B cell (primary cell): ENCODE results near the gene MAN1A1. TPM values are rescaled to one million over a fixed set of nuclear protein-coding genes. Genes with fewer than 3 reads are reported as not detected.

Source experiments
- ATAC-seq: fragments of 200-7000 bp; cut with Tn5 transposase; one replicate; pipeline ENCODE4 v1.10.0; 2021; ENCODE audit warnings: low read depth, mild to moderate bottlenecking, moderate number of reproducible peaks, moderate library complexity
- CTCF ChIA-PET: fragments of 350-600 bp; sonication (Branson Sonifier 250); formaldehyde crosslinking; loops from one replicate; lab custom pipeline; 2021; ENCODE audit warnings: antibody characterized with exemption, inconsistent platforms; lab: Charles Lee
- POLR2A ChIA-PET: fragments of 350-600 bp; sonication (Branson Sonifier 250); formaldehyde crosslinking; loops from one replicate; lab custom pipeline; 2021; ENCODE audit warnings: antibody characterized with exemption; lab: Charles Lee
- DNase-seq: peaks from one replicate; pipeline ENCODE4 v3.0.0; 2013
- H2AFZ ChIP-seq: 2 replicates; pipeline ENCODE4 v1.6.1; 2012; ENCODE audit warnings: mild to moderate bottlenecking, low read depth, low read length; ENCODE audit not compliant: insufficient read depth, poor library complexity, severe bottlenecking
- H3K27ac ChIP-seq, 2 donors: 1 replicate in 1 of 2; 2 replicates in 1 of 2; pipeline ENCODE4 v1.5.1; 2012 to 2013; ENCODE audit warnings: low read length in 2 of 2, mild to moderate bottlenecking in 2 of 2, moderate library complexity in 1 of 2
- H3K27me3 ChIP-seq, 4 experiments: fragments of 200-600 bp in 1 of 4; sonication (generic) in 1 of 4; replicated peaks in 1 of 4; 1 replicate in 2 of 4; 2 replicates in 2 of 4; pipeline versions ENCODE4 v1.6.1 to v1.7.0; 2013 to 2016; ENCODE audit warnings: low read length in 3 of 4, mild to moderate bottlenecking in 2 of 4, mixed read lengths in 1 of 4, moderate library complexity in 1 of 4; ENCODE audit not compliant: insufficient read depth in 4 of 4, control insufficient read depth in 3 of 4; ENCODE audit errors: control extremely low read depth in 1 of 4
- H3K36me3 ChIP-seq, 2 experiments: replicated peaks in 1 of 2; 1 replicate in 1 of 2; 2 replicates in 1 of 2; pipeline versions ENCODE4 v1.6.1 to v1.7.1; 2013; ENCODE audit warnings: low read length in 1 of 2; ENCODE audit not compliant: insufficient read depth in 2 of 2, control insufficient read depth in 1 of 2; ENCODE audit errors: control extremely low read depth in 1 of 2, extremely low read depth in 1 of 2
- H3K4me1 ChIP-seq, 2 donors: fragments of 200-600 bp in 1 of 2; sonication (generic) in 1 of 2; 1 replicate in 1 of 2; 2 replicates in 1 of 2; pipeline versions ENCODE4 v1.5.1 to v1.6.1; 2013 to 2017; ENCODE audit warnings: low read length in 2 of 2; ENCODE audit not compliant: control insufficient read depth in 2 of 2, insufficient read depth in 2 of 2
- H3K4me2 ChIP-seq: replicated peaks from 2 replicates; pipeline ENCODE3; 2012; ENCODE audit warnings: mild to moderate bottlenecking, low read depth, low read length; ENCODE audit not compliant: poor library complexity, severe bottlenecking
- H3K4me3 ChIP-seq, 5 experiments: fragments of 200-600 bp in 1 of 5; sonication (generic) in 1 of 5; 1 replicate in 3 of 5; 2 replicates in 2 of 5; pipeline versions ENCODE4 v1.5.1 to v1.7.0; 2011 to 2016; ENCODE audit warnings: low read length in 4 of 5, mild to moderate bottlenecking in 4 of 5, low read depth in 2 of 5, control low read depth in 1 of 5, moderate library complexity in 1 of 5; ENCODE audit not compliant: insufficient read depth in 1 of 5; ENCODE audit errors: control extremely low read depth in 1 of 5, extremely low read depth in 1 of 5
- H3K79me2 ChIP-seq: fragments of 200-600 bp; sonication (generic); one replicate; pipeline ENCODE4 v1.6.0; 2016; ENCODE audit warnings: low read length; ENCODE audit not compliant: control insufficient read depth, insufficient read depth
- H3K9ac ChIP-seq: fragments of 200-600 bp; sonication (generic); 2 replicates; pipeline ENCODE4 v1.6.1; 2017; ENCODE audit warnings: mild to moderate bottlenecking, low read length, moderate library complexity
- H3K9me3 ChIP-seq, 3 donors: one replicate each; pipeline versions ENCODE4 v1.6.1 to v1.7.1; 2013; ENCODE audit warnings: low read length in 2 of 3; ENCODE audit not compliant: control insufficient read depth in 2 of 3, insufficient read depth in 1 of 3; ENCODE audit errors: control extremely low read depth in 1 of 3
- H4K20me1 ChIP-seq: 2 replicates; pipeline ENCODE4 v1.6.0; 2012; ENCODE audit warnings: mild to moderate bottlenecking, low read length; ENCODE audit not compliant: insufficient read depth, control insufficient read depth, poor library complexity, severe bottlenecking
- H3K27ac Mint-ChIP-seq: one replicate; pipeline ENCODE4 v1.8.0; 2021; ENCODE audit warnings: mixed read lengths
- H3K27me3 Mint-ChIP-seq: one replicate; pipeline ENCODE4 v1.8.0; 2021; ENCODE audit warnings: mixed read lengths
- H3K4me1 Mint-ChIP-seq: one replicate; pipeline ENCODE4 v1.8.0; 2021; ENCODE audit warnings: mixed read lengths
- H3K4me3 Mint-ChIP-seq: one replicate; pipeline ENCODE4 v1.8.0; 2021; ENCODE audit warnings: mixed read lengths
- H3K9me3 Mint-ChIP-seq: one replicate; pipeline ENCODE4 v1.8.0; 2022; ENCODE audit warnings: mixed read lengths; ENCODE audit not compliant: insufficient read depth
- EZH2 ChIP-seq: IDR thresholded peaks from 2 replicates; pipeline ENCODE4 v1.6.1; 2012; ENCODE audit warnings: borderline replicate concordance, low read depth, mild to moderate bottlenecking, moderate library complexity, low read length; ENCODE audit not compliant: insufficient read depth, poor library complexity, severe bottlenecking
- WGBS: methylation state at CpG from one replicate; pipeline ENCODE4 v1.1.5; 2013; ENCODE audit warnings: missing lambda C conversion rate; ENCODE audit not compliant: insufficient coverage; 5-methylcytosine and 5-hydroxymethylcytosine counted together
- intact Hi-C: fragments of 100-400 bp; cut with micrococcal nuclease; formaldehyde crosslinking; loops from one replicate; pipeline ENCODE4 v1.10.0; 2022
- polyA plus RNA-seq: library from polyadenylated mRNA; depleted of rRNA; stranded (reverse); fragments of >200 nt; gene quantifications from 2 replicates; pipeline ENCODE4 v1.2.3, GENCODE V29; 2012
- total RNA-seq, 2 donors: library from RNA; stranded (reverse); fragments of 120-200 nt in 1 of 2; gene quantifications; 1 replicate in 1 of 2; 2 replicates in 1 of 2; pipeline versions ENCODE4 v1.2.3 to v1.2.4, GENCODE V29; 2013 to 2022
- TF ChIP-seq, protein P1 (sequence below): fragments of 200-600 bp; IDR thresholded peaks from one replicate; pipeline ENCODE4 v1.8.0; 2022; ENCODE audit warnings: antibody characterized with exemption, mild to moderate bottlenecking

MAN1A1 gene
- total and polyA plus RNA-seq, 2 donors (not counting 1 experiment from before 2014, with no cell fraction given), result 5.1 to 31.7 TPM

DNA sequence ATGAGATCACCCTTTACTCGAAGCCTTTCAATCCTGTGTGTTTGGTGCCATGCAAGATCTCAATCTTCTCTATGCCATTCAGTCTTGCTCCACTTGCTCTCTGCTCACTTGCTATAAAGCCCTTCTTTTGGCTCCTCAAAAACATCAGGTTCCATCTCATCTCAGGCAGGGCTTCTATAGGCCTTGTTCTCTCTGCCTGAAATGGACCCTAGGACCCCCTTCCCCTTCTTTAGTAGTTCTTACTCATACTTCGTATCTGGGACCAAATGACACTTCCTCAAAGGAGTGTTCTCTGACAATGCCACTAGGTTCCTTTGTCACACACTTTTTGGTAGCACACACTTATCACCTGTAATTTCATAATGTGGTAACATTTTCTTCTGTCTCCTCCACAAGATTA is 154.4 kb downstream of the MAN1A1 start:
- Histone ChIP-seq H3K4me2 (no peak overlapping the region), H3K4me1 (no peaks in the 10 kb centered on the region), H3K27me3 (no peaks in the 10 kb centered on the region), H3K27ac (no peak overlapping the region), H4K20me1 (no peaks in the 10 kb centered on the region), H3K4me3 (no peak overlapping the region), H3K79me2 (no peaks in the 10 kb centered on the region), H3K36me3 (peaks cover 3 to 14% of the 10 kb centered on the region in 2 experiments), H2AFZ (no peak overlapping the region), H3K9ac (no peak overlapping the region), H3K9me3 (no peaks in the 10 kb centered on the region)
- 77% methylated on average over 2 of the region's 2 CpGs for WGBS
- no peak for TF ChIP-seq EZH2
- TF ChIP-seq, protein P1, sequence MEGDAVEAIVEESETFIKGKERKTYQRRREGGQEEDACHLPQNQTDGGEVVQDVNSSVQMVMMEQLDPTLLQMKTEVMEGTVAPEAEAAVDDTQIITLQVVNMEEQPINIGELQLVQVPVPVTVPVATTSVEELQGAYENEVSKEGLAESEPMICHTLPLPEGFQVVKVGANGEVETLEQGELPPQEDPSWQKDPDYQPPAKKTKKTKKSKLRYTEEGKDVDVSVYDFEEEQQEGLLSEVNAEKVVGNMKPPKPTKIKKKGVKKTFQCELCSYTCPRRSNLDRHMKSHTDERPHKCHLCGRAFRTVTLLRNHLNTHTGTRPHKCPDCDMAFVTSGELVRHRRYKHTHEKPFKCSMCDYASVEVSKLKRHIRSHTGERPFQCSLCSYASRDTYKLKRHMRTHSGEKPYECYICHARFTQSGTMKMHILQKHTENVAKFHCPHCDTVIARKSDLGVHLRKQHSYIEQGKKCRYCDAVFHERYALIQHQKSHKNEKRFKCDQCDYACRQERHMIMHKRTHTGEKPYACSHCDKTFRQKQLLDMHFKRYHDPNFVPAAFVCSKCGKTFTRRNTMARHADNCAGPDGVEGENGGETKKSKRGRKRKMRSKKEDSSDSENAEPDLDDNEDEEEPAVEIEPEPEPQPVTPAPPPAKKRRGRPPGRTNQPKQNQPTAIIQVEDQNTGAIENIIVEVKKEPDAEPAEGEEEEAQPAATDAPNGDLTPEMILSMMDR, result no peak
- no peaks in the 10 kb centered on the region for H3K27me3 Mint-ChIP-seq
- H3K4me1 Mint-ChIP-seq, result no peaks in the 10 kb centered on the region
- DNase-seq (no peak), ATAC-seq (no peak)
- intact Hi-C loops, result no loop called here
- ChIA-PET CTCF (no interaction called here), POLR2A (no interaction called here)
- no peak overlapping the region for H3K27ac Mint-ChIP-seq
- no peaks in the 10 kb centered on the region for H3K9me3 Mint-ChIP-seq
- H3K4me3 Mint-ChIP-seq, result no peak overlapping the region

DNA sequence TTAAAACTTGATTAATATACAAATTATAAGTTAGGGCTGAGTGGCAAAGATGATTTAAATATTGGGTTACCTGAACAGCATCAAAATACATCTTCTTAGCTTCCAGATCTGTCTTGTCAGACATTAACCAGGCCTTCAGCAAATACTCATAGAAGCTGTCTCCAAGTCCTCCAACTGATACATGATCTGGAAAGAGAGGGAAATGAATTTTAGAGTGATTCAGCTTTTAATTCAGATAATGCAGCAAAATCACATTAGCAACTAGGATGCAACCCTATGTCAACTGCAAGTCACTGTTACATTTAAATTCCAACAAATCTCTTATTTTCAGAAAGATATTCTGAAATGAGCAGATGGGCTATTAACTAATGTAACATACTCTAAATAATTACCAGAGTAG is 155.9 kb downstream of the MAN1A1 start:
- CTCF ChIA-PET, result no interaction called here
- no peak overlapping the region for H3K4me3 ChIP-seq
- H3K4me2 ChIP-seq, result no peak overlapping the region
- H3K79me2 ChIP-seq, result no peaks in the 10 kb centered on the region
- DNase-seq (no peak), ATAC-seq (no peak)
- H3K9me3 ChIP-seq, result no peaks in the 10 kb centered on the region
- no peak overlapping the region for H3K27ac ChIP-seq
- intact Hi-C loops, result no loop called here
- H2AFZ ChIP-seq, result no peak overlapping the region
- Mint-ChIP-seq H3K27me3 (no peaks in the 10 kb centered on the region), H3K27ac (no peak overlapping the region), H3K4me1 (no peaks in the 10 kb centered on the region), H3K9me3 (no peaks in the 10 kb centered on the region), H3K4me3 (no peak overlapping the region)
- POLR2A ChIA-PET, result no interaction called here
- H4K20me1 ChIP-seq, result no peaks in the 10 kb centered on the region
- no peak overlapping the region for H3K9ac ChIP-seq
- TF ChIP-seq, protein P1, result no peak
- TF ChIP-seq EZH2, result no peak
- H3K27me3 ChIP-seq, result no peaks in the 10 kb centered on the region
- peaks cover 7 to 20% of the 10 kb centered on the region in 2 experiments for H3K36me3 ChIP-seq
- no peaks in the 10 kb centered on the region for H3K4me1 ChIP-seq
